H1 (cell line): Measurements from ENCODE around the gene ZNF451. TPM values are rescaled to one million over a fixed set of nuclear protein-coding genes. Genes with fewer than 3 reads are reported as not detected.
"Not testable (repeated sequence)": the region's sequence is repeated elsewhere in the genome, so short reads cannot be mapped to it uniquely, and the experiment has no call there.

ENCODE experiments used
- CTCF ChIA-PET: fragments of 300-600 bp; sonication (Branson Sonifier 250); formaldehyde crosslinking; loops from one replicate; lab custom pipeline; 2021; ENCODE audit not compliant: partially characterized antibody; lab: Charles Lee
- POLR2A ChIA-PET: fragments of 300-600 bp; sonication (Branson Sonifier 250); formaldehyde crosslinking; loops from one replicate; lab custom pipeline; 2021; ENCODE audit warnings: inconsistent platforms; ENCODE audit not compliant: partially characterized antibody; lab: Charles Lee
- DNase-seq, 2 experiments: peaks; one replicate each; pipeline versions ENCODE4 v3.0.0 to v3.0.0-alpha.2; 2010 to 2022; ENCODE audit warnings: low spot score in 2 of 2, low read depth in 1 of 2, mixed read lengths in 1 of 2
- FAIRE-seq: peaks from 2 replicates; lab custom pipeline; 2011; peaks lifted over from hg19 to GRCh38; lab: Jason Lieb, UNC
- H2AFZ ChIP-seq: 2 replicates; pipeline ENCODE4 v1.8.1; 2012; ENCODE audit warnings: low read length, inconsistent platforms
- H2AK5ac ChIP-seq: 2 replicates; pipeline ENCODE4 v1.6.1; 2013; ENCODE audit warnings: low read depth, low read length
- H2BK120ac ChIP-seq: replicated peaks from 2 replicates; pipeline ENCODE3; 2013; ENCODE audit warnings: low read depth, low read length, inconsistent platforms
- H2BK12ac ChIP-seq: 2 replicates; pipeline ENCODE4 v1.6.1; 2013; ENCODE audit warnings: low read depth, low read length
- H2BK15ac ChIP-seq: 2 replicates; pipeline ENCODE4 v1.6.1; 2013; ENCODE audit warnings: low read length
- H2BK20ac ChIP-seq: 2 replicates; pipeline ENCODE4 v1.6.1; 2013; ENCODE audit warnings: low read length
- H2BK5ac ChIP-seq: 2 replicates; pipeline ENCODE4 v1.6.1; 2013; ENCODE audit warnings: low read depth, low read length
- H3K14ac ChIP-seq: 2 replicates; pipeline ENCODE4 v1.6.1; 2013; ENCODE audit warnings: inconsistent platforms; ENCODE audit not compliant: insufficient read length
- H3K18ac ChIP-seq: 2 replicates; pipeline ENCODE4 v1.6.1; 2013; ENCODE audit warnings: low read length; ENCODE audit errors: extremely low read depth
- H3K23ac ChIP-seq: 2 replicates; pipeline ENCODE4 v1.6.1; 2013; ENCODE audit warnings: inconsistent platforms; ENCODE audit not compliant: insufficient read length
- H3K23me2 ChIP-seq: 2 replicates; pipeline ENCODE4 v1.6.1; 2013; ENCODE audit warnings: low read depth, low read length
- H3K27ac ChIP-seq: 2 replicates; pipeline ENCODE4 v1.6.1; 2011; ENCODE audit warnings: low read depth, low read length, inconsistent platforms
- H3K27me3 ChIP-seq, 4 experiments: replicated peaks in 1 of 4; 1 replicate in 1 of 4; 2 replicates in 3 of 4; pipeline versions ENCODE4 v1.6.1 to v1.8.1; 2011 to 2013; ENCODE audit warnings: low read length in 3 of 4, mild to moderate bottlenecking in 3 of 4, inconsistent platforms in 2 of 4, mixed read lengths in 2 of 4, moderate library complexity in 1 of 4; ENCODE audit not compliant: control insufficient read depth in 3 of 4, insufficient read depth in 3 of 4; ENCODE audit errors: extremely low read depth in 1 of 4
- H3K36me3 ChIP-seq, 4 experiments: 2 replicates each; pipeline versions ENCODE4 v1.6.1 to v1.8.1; 2011 to 2013; ENCODE audit warnings: mild to moderate bottlenecking in 4 of 4, low read length in 3 of 4, moderate library complexity in 2 of 4, control low read depth in 1 of 4, inconsistent platforms in 1 of 4; ENCODE audit not compliant: insufficient read depth in 4 of 4, control insufficient read depth in 2 of 4
- H3K4ac ChIP-seq: replicated peaks from 2 replicates; pipeline ENCODE3; 2013; ENCODE audit warnings: low read length, low read depth, mixed read lengths, inconsistent platforms; ENCODE audit not compliant: insufficient read length
- H3K4me1 ChIP-seq, 4 experiments: replicated peaks in 1 of 4; 1 replicate in 1 of 4; 2 replicates in 3 of 4; pipeline versions ENCODE4 v1.6.1 to v1.8.1; 2011 to 2013; ENCODE audit warnings: low read length in 3 of 4, inconsistent platforms in 2 of 4, mixed read lengths in 1 of 4; ENCODE audit not compliant: insufficient read depth in 4 of 4, control insufficient read depth in 3 of 4
- H3K4me2 ChIP-seq, 2 experiments: 2 replicates each; pipeline versions ENCODE4 v1.6.1 to v1.8.1; 2011 to 2013; ENCODE audit warnings: low read depth in 2 of 2, low read length in 2 of 2, control low read depth in 1 of 2, inconsistent platforms in 1 of 2, mild to moderate bottlenecking in 1 of 2; ENCODE audit not compliant: insufficient read depth in 1 of 2
- H3K4me3 ChIP-seq, 4 experiments: fragments of 200-600, 300-600 bp in 1 of 4; sonication (generic), shearing (Covaris generic), sonication (Bioruptor Twin) in 1 of 4; 2 replicates each; pipeline versions ENCODE4 v1.5.1 to v1.8.1; 2011 to 2016; ENCODE audit warnings: low read length in 4 of 4, low read depth in 3 of 4, control low read depth in 2 of 4, inconsistent platforms in 2 of 4, mild to moderate bottlenecking in 2 of 4, mixed read lengths in 1 of 4, moderate library complexity in 1 of 4; ENCODE audit not compliant: insufficient read depth in 2 of 4; ENCODE audit errors: extremely low read depth in 1 of 4
- H3K56ac ChIP-seq: replicated peaks from 2 replicates; pipeline ENCODE3; 2013; ENCODE audit warnings: low read depth, mild to moderate bottlenecking, mixed read lengths, low read length, inconsistent platforms; ENCODE audit not compliant: insufficient read length
- H3K79me1 ChIP-seq: 2 replicates; pipeline ENCODE4 v1.6.1; 2013; ENCODE audit warnings: low read depth, low read length, control low read depth
- H3K79me2 ChIP-seq, 2 experiments: 2 replicates each; pipeline versions ENCODE4 v1.6.1 to v1.8.1; 2012 to 2013; ENCODE audit warnings: low read length in 2 of 2, mild to moderate bottlenecking in 2 of 2, inconsistent platforms in 1 of 2; ENCODE audit not compliant: insufficient read depth in 2 of 2, control insufficient read depth in 1 of 2
- H3K9ac ChIP-seq, 4 experiments: replicated peaks in 1 of 4; 1 replicate in 1 of 4; 2 replicates in 3 of 4; pipeline versions ENCODE4 v1.6.1 to v1.8.1; 2011 to 2013; ENCODE audit warnings: low read depth in 3 of 4, low read length in 3 of 4, control low read depth in 2 of 4, mild to moderate bottlenecking in 2 of 4, moderate library complexity in 2 of 4, inconsistent platforms in 1 of 4; ENCODE audit errors: extremely low read depth in 1 of 4
- H3K9me3 ChIP-seq, 2 experiments: 2 replicates each; pipeline versions ENCODE4 v1.6.1 to v1.8.1; 2012 to 2013; ENCODE audit warnings: mild to moderate bottlenecking in 2 of 2, moderate library complexity in 2 of 2, control low read depth in 1 of 2, inconsistent platforms in 1 of 2, low read depth in 1 of 2, low read length in 1 of 2, mixed read lengths in 1 of 2; ENCODE audit not compliant: insufficient read depth in 2 of 2
- H4K20me1 ChIP-seq, 2 experiments: replicated peaks in 1 of 2; 2 replicates each; pipeline versions ENCODE3 to v1.8.1; 2011 to 2013; ENCODE audit warnings: inconsistent platforms in 2 of 2, low read length in 2 of 2, mild to moderate bottlenecking in 1 of 2; ENCODE audit not compliant: insufficient read depth in 2 of 2, control insufficient read depth in 1 of 2
- H4K5ac ChIP-seq: 2 replicates; pipeline ENCODE4 v1.6.1; 2013; ENCODE audit warnings: low read length, low read depth, mixed read lengths, inconsistent platforms; ENCODE audit not compliant: insufficient read length
- H4K8ac ChIP-seq: 2 replicates; pipeline ENCODE4 v1.8.0; 2013; ENCODE audit warnings: mild to moderate bottlenecking, moderate library complexity, low read length, inconsistent platforms; ENCODE audit not compliant: insufficient read depth; ENCODE audit errors: extremely low read depth
- H4K91ac ChIP-seq: replicated peaks from 2 replicates; pipeline ENCODE3; 2013; ENCODE audit warnings: low read length, mixed read lengths, inconsistent platforms; ENCODE audit not compliant: insufficient read length
- WGBS, 2 experiments: shearing (Covaris generic) in 1 of 2; methylation state at CpG; one replicate each; pipeline versions ENCODE4 v1.1.6 to v1.1.7; 2013 to 2015; ENCODE audit warnings: low lambda C conversion rate in 2 of 2, mixed read lengths in 2 of 2, inconsistent platforms in 1 of 2, low coverage in 1 of 2, missing lambda C conversion rate in 1 of 2; ENCODE audit not compliant: insufficient replicate concordance in 2 of 2, insufficient coverage in 1 of 2, insufficient read length in 1 of 2; ENCODE audit errors: extremely low coverage in 1 of 2, missing lambda C conversion rate in 1 of 2; 5-methylcytosine and 5-hydroxymethylcytosine counted together
- polyA plus RNA-seq, 7 experiments: library from polyadenylated mRNA; depleted of rRNA in 3 of 7; stranded (reverse) in 5 of 7; unstranded in 2 of 7; fragments of >200 nt in 5 of 7; fragments of 200-250 nt in 2 of 7; gene quantifications; 1 replicate in 5 of 7; 2 replicates in 1 of 7; 4 replicates in 1 of 7; pipeline versions ENCODE4 v1.2.1 to v1.2.3, GENCODE V29; 2011 to 2013; ENCODE audit warnings: missing spikeins in 2 of 7, mixed read lengths in 2 of 7
- total RNA-seq: library from RNA; stranded (reverse); fragmentation: NEBNext Ultra II Directional; extraction: Animal tissue kit (Norgen Biotek cat#: 25700); gene quantifications from 2 replicates; pipeline ENCODE4 v1.2.1, GENCODE V29; 2021

ZNF451 gene
- total and polyA plus RNA-seq, 2 of the 8 experiments (the other 6 are each of a cell fraction or from before 2014, with no cell fraction given): 10.7 to 56.8 TPM

- H3K23me2 ChIP-seq, DNase-seq, H2BK5ac ChIP-seq, H4K8ac ChIP-seq, H3K18ac ChIP-seq, H3K14ac ChIP-seq, H3K4me1 ChIP-seq, H3K56ac ChIP-seq, H2BK12ac ChIP-seq, H4K5ac ChIP-seq, H3K27me3 ChIP-seq, POLR2A ChIA-PET, H2AK5ac ChIP-seq, H2BK20ac ChIP-seq, H3K23ac ChIP-seq, H4K91ac ChIP-seq, H3K4ac ChIP-seq, H2BK15ac ChIP-seq, H2AFZ ChIP-seq, H3K9me3 ChIP-seq, H3K79me1 ChIP-seq, H3K27ac ChIP-seq, H3K9ac ChIP-seq, H2BK120ac ChIP-seq, CTCF ChIA-PET, H4K20me1 ChIP-seq: not testable (repeated sequence)
- Histone ChIP-seq H3K4me3 (peak overlapping the region in 2 of 4 experiments; percentile 60 to 64; a peak in 4 of 8 replicates), H3K4me2 (peak overlapping the region in 1 of 2 experiments; percentile 45; a peak in 1 of 4 replicates), H3K79me2 (peaks cover 0 to 42% of the 10 kb centered on the region in 2 experiments; a peak in 3 of 4 replicates), H3K36me3 (peaks cover 0 to 24% (median 0%) of the 10 kb centered on the region in 4 experiments; a peak in 3 of 8 replicates)
- FAIRE-seq: peak; percentile 74
- WGBS, 2 experiments: no CpG with 5 or more reads among the region's 27 CpGs
Observed at GRCh38 chr6:57090458-57091067, 575 bp downstream of the ZNF451 start.
